GM21717 (cell line): Measurements from ENCODE around the gene TOR4A.

ENCODE experiments used
- ATAC-seq: cut with Tn5 transposase; IDR thresholded peaks from one replicate; pipeline ENCODE4 v1.9.1; 2021; ENCODE audit warnings: mild to moderate bottlenecking, moderate library complexity; ENCODE audit not compliant: unreplicated experiment

Gene TOR4A

DNA sequence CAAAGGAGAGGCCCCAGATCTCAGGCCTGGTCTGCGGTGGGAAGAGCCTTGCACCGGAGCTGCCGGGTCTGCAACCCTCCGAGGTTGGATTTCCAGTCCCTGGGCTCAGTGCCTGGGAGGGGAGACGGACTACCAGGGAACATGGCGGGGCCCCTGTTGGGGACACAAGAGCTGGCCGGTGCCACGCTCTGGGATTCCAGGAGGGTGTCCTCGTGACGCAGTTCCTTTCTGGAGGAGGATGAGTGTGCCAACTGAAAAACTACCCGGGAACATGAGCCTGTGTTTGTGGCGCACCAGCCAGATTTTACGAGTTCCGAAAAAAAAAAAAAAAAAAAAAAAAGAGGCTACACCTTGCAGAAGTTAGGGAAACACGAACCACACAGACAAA is 15.6 kb downstream of the TOR4A start:
- ATAC-seq = no peak

DNA sequence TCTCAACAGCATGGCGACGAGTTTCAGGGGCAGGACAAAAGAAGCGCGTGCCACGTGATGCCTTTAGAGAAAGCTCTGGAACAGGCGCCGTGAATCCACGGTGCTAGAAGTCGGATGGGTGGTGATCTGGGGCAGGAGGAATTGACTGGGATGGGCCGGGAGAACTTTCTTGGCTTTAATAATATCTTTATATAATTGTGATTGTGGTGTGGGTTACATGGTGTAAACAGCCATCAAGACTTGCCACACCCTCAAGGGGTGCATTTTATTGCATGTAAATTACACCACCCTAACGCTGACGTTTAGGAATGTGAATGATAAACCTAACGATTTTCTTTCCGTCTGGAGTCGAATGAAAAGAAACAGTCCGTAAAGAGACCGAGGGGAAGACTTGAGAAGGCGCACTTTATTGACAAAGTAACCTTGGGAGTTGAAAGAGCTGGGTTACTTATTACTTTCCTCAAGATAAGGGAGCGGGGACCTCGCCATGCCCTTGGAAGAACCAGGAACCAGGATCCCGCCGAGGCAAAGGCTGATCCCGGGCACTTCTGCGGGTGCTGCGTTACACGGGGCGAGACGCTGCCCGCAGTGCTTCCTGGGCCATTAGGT is 16.1 kb downstream of the TOR4A start:
- ATAC-seq = no peak

DNA sequence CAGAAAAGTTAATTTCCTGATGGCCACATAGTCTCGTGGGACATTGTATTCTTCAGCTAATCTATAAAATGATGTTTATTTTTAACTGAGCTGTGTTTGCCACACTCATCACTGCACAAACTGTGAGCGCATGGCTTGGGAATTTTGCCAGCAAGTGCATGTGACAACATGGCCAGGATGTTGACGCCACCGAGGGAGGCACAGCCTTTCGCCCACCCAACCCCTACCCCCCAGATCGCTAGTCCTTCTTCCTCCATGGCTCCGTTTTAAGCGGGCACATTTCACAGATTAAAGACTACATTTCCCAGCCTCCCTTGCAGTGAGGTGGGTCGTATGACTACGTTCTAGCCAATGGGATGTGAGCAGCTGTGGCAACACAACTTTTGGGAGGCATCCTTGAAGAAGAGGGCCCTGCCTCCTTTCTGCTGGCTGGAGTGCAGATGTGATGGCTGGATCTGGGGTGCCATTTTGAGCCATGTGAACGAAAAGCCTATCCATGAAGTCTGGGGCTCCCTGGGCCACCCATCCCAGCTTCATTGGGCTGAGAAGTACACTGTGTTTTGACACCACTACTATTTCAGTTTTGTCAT is 16.7 kb downstream of the TOR4A start:
- no peak for ATAC-seq

DNA sequence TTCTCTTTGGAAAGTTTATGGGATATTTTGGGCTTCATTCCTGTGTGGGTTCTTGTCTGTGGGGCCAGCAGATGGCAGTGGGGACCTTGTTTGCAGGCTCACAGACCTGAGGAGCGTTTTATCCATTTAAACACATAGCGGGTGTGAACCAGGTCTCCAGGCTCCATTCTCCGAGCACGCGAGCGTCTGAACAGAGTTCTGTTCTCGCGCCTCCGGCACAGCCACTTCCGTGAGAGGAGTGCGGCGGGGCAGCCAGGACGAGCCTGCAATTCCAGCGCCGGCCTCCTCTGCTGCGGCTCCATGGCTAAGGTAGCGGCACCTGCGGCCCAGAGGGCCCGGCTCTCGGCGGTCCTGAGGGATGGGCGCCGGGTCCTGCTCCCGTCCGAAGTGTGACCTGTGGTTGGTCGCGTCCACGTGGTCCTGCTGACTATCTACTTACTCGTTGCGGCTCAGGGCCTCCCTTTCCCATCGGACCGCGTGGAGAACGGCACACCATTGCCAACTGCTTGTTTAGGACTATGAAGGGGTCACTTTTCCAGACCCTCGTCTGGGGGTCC is 17.2 kb downstream of the TOR4A start:
- ATAC-seq = no peak

DNA sequence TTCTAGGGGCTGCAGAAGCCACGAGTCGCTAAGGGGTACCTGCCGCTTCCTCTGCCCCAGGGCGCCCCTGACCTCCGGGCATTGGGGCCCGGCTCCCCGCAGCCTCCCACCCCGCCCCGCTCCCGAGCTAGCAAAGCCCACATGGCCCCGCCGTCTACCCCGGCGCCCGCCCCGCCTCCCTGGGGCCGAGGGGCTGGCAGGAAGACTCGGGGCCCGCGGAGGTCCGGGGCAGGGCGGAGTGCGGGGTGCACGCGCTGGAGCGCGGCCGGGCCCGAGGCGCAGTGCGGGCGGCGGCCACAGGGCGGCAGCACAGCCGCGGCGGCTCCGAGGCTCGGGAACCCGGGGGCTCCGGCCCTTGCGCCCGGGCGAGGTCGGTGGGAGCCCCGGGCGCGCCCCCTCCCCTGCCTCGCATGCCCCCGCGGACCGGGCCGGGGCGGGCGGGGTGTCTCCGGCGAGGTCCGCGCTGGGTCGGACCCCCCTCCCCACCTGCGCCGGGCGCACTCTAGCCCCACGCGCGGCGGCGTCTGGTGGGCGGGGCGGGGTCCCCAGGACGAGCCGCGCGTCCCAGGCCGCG is 17.8 kb downstream of the TOR4A start:
- ATAC-seq = no peak

DNA sequence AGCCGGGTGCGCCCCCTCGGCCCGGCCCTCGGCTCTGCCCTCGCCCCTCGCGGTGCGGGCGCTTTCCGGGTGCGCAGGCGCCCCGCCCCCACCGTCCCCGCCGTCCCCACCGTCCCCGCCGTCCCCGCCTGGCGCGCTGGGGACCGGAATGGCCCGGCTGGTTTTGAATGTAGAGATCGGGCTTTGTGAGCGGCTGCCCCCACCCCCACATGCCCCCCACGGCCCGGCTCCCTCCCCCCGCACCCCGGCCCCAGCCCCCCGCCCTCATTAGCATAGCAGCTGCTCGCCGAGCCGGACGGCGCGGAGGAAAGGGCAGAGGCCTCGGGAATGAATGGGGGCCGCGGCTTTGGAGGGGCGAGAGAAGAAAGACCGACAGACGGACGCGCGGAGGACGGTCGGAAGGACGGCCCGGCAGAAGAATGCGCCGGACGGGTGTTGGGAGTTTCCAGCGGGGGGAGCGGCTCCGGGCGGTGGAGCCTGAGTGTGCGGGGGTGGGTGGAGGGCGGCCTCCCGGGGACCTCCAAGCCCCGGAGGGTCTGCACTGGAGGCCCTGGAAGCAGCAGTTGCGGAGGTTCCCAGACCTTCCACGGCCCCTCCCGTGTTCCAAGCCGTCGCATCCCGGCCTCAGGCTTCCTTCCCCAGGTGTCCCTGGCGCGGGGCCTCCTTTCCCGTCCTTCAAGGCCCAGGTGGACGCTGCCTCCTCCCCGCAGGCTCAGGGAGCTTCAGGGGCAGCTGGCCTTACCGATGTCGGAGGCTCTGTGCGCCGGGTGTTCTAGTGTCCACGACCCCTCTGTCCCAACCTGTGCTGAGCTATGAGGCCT is 18.5 kb downstream of the TOR4A start:
- ATAC-seq = no peak

DNA sequence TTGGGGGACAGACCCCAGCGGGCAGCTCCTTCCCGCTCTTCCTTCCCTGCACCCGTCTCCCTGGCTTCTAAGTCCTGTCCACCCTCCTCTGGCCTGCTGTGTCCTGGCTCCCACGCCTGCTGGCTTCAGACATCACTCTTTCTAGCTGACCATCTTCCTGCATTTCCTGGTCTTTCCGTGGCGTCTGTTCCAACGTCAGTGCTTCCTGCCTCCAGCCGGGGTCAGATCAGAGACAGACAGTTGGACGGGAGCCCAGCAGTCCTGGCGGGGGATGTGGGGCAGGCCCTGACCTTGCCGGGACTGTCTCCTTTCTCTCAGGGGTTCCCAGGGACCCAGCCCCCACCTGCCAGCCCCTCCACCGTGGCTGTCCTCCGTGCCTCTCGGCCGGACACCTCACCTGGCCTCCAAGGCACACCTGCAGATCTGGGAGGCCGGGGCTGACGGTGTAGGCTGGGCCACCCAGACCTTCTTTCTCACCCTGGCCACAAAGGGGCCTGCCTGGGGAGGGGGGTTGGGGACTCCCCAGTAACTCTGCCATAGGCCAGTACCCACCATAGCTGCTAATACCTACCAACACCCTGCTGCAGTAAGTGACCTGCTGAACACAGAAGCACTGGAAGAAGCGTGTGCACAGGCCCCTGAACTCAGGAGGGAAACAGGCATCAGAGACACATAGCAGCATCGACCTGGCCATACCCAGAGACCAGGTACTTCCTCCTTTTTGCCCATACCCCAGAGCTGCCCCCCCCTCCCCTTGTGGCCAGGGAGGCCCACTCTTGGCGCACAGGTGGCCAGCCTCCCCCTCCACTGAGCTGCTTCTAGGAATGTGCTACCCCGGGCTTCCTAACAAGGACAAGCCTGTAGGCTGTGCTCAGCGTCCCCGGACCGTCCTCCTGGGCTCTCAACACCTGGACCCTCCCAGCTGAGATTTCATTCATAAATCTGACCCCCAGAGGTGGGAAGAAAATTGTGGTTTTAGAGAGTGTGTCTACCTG is 19.4 kb downstream of the TOR4A start:
- ATAC-seq = no peak

DNA sequence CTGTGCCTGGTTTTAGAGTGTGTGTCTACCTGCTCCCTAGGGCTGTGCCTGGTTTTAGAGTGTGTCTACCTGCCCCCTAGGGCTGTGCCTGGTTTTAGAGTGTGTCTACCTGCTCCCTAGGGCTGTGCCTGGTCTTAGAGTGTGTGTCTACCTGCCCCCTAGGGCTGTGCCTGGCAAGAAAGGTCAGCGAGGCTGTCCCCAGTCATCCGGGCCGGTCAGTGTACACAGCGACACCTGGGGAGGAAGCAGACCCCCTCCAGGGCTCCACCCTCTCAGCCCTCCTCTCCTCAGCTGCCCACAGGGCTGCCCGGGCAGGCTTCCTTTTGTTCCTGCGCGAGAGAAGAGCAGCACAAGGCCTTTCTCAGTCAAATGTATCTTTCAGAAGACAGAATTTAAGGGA is 20.4 kb downstream of the TOR4A start:
- no peak for ATAC-seq

DNA sequence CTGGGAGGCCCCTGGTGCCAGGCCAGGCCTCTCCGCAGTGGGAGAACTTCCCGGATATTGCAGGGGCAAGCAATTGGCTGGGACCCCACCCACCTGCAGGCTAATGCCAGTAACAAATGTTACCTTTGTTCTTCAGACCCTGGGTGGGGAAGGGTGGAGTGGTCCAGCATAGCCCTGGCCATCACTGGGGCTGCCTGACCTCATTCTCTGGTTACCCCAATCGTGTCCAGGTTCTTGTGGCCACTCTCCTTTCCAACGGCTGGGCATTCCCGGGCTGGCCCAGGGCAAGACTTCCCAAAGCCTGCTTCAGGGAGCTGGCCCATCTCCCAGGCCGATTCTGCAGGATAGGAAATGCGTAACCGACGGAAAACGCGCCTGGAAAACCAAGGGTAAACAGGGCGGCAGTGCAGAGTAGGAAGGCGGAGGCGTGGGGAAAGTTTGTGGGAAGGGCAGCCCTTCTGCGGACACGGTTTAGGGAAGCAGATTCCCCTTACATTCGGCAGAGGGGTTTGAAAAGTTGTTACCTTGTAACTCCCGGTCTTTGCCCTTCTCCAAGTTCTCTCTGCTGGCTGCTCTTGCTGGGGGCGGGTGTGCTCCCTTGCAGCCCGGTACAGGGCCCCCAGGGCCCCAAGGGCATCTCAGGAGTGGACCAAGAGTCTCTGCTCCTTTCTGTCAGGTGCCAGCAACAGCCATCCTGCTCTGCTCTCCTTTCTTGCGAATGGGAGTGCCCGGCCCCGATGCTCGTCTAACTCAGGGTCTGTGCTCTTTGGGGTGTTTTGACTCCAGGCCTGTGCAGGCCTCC is 21.1 kb downstream of the TOR4A start:
- ATAC-seq = no peak

DNA sequence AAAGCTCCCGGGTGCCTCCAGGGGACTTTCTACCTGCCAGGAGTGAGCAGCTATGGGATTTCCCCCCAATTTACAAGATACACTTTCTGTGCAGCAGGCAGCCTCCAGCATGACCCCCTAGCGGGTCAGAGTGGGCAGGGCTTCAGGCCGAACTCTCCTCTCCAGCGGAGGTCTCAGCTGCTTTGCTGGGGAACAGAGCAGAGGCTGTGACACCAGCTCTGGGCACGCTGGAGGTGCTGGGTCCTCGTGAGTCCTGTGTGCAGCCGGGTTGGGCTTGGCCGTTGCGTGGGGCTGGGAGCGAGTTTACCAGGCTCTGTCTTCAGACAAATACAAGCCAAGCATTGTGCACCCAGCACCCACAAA is 21.7 kb downstream of the TOR4A start:
- ATAC-seq = no peak

DNA sequence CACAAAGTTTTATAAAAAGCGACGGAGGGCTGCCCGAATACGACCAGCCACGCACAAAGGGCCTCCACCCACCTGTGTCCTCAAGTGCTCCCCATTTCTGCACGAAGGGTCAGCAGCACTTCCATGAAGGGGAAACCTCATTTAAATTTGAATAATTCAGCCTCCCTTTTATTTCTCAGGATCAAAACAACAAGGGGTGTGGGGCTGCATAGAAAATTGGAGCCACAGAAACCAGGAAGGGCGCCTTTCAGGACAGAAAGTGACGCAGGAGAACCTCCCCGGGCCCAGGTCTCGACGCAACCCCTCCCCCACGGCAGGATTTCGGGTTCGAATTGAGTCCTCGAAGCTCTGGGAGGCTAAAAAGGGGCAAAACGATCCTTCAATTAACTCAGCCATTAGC is 22.4 kb downstream of the TOR4A start:
- ATAC-seq = no peak

DNA sequence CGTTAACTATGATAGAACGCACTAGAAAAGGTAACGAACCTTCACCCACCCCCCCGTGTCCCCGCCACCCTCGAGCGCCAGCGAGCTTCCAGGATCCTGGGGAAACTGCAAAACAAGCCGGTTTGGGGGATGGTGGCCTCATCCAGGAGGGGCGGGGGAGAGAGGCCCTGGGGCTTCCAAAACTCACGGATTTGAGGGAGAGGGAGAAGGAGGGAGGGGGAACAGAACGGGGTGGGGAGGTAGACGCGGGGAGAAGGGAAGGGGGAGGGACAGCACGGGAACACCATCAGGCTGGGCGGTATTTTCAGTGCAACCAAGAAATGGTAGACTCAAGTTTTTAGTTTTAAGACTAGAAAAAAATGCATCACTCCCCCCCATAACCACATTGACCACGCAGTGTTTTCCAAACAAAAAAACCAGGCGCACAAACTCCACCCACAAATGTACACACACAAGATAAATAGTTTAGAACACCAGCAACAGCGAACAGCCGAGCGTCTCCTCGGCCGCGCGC is 23.1 kb downstream of the TOR4A start:
- ATAC-seq = no peak

DNA sequence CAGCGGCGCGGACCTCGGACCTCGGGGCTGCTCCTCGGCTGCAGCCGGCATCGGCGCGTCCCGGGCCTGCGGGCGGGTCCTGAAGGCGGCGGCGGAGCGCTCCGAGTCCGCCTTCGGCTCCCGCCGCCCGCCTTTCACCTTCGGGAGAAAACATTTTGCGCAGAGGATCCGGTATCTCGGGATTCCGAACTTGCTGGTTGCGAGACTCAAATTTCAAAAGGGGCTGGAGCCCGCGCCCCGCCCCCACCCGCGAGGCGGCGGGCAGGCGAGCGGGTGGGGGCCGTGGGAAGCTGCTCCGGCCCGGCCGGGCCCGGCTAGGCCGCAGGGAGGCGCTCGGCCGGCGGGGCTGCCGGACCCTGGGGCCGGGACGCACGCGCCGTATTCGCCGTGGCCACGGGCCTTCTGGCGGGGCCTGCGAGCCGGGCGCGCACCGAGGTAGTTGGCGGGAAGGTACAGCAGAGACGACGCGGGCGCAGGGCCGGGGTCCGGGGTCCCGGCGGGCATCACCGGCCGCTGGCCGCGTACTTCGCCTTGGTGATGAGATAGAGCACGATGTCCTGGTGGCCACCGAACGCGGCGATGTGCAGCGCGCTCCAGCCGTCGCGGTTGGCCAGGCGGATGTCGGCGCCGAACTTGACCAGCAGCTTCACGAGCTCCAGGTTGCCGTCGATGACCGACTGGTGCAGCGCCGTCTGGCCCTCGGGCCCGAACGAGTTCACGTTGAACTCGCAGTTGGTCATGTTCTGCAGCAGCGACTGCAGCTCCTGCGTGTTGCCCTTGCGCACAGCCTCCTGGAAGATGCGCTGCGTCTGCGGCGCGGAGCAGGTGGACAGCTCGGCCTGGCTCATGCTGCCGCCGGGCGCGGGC is 23.8 kb downstream of the TOR4A start:
- ATAC-seq = no peak

DNA sequence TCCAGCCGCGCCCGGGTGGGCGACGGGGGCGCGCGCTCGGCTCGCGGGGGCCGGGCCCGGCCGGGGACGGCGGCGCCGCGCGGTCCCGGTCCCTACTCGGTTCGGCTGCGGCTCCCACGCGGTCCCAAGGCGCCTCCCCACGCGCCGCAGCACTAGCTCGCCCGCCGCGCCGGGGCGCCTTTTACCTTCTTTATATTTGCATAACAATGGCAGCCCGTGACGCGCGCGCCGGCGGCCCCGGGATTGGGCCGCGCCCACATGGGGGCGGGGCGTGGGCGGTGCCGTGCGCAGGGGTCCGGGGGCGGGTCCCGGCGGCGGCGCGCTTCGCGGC is 24.6 kb downstream of the TOR4A start, which contains the start of gene NRARP:
Gene NRARP, minus strand, starts transcription at position 154 of the 331 bp plus-strand sequence. CDS start 343 bp downstream, outside the sequence.
- ATAC-seq = peak; percentile 56

DNA sequence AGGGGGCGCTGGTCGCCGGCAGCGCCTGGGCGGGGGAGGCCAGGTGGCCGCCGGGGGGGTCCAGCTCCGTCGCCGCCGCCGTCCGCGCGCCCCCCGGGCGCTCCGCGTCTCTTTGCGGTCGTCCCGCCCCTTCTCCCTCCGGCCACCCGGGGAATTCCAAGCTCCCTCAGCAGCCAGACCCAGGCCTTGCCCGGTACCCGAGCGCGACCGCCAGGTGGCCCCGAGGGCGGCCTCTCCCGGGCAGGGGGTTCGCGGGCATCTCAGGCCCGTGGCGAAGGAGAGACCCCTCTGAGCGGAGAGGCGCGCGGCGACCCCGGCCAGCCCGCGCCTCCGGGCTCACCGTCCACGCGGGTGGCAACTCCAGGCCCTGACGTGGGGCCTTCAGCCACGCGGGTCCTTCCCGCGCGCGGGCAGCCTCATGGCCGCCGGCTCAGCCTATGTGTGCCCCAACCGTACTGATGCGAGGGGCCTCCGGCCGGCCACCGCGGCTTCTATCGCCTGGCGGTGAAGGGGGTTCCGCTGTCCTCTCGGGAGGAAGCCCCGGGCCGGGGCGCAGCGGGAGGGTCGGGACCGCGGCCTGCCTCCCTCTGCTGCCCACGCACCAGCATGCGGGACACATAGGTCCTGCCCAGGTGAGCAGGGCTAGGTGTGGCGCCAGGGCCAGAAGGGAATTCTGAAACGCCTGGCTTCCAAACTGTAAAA is 25.1 kb downstream of the TOR4A start:
- ATAC-seq = peak; percentile 38

DNA sequence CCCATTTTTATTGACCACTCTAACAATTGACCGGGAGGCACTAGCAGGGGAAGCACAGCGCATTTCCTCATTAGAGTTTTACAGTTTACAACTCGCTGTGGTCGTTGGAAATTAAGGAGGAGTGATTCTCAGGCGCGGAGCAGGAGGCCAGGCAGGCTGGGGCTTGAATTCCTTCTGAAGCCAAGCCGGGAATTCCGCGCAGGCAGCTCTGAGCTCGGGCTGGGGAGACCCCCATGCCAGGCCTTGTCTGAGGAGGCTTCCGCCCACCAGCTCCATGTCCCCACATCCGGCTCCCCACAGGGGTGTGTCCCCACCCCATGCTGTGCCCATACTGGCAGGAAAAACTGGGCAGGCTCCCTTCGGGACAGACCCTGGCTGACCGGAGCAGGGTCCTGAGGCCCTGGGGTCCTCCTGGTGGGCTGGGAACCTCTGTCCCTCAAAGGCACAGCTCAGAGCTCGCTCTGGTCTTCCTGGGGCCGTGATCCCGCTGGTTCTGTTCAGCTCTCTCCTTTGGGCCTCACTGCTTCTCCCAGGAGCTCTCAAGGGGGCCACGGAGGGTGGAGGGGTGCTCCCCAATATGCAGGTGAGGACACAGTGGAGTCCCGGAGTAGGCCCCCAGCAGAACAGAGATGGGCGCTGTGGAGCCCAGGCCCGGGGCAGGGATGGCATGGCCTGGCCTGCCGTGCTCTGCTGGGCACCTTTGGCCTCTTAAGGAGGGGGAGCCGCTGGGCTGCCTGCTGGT is 25.8 kb downstream of the TOR4A start:
- no peak for ATAC-seq

DNA sequence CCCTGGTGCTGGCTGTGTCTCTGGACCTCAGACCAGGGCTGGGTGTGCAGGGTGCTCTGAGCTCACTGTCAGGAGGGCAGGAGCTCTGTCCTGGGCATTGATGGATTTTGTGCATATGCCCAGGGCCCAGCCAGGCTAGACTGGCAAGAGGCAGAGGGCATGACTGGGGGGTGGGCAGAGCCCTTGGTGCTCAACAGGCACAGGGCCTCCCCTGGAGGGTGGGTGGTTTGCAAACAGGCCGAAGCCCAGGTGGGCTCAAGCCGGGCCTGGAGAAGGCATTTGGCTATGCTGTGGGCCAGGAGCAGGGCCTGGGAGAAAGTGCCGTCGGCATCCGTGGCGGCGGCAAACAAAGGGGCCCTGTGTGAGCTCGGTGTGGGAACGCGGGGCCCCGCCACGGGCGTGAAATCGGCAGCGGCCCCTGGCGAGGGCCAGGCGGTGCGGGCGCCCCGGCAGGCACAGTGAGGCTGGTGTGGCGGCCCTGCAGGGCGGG is 26.4 kb downstream of the TOR4A start:
- no peak for ATAC-seq
